Raji (cell line): Measurements from ENCODE around the gene BRD1.

Experiments used
- POLR2A ChIP-seq: IDR thresholded peaks from 2 replicates; pipeline ENCODE4 v1.6.1; 2011; ENCODE audit warnings: low read depth, low read length, control low read depth; ENCODE audit not compliant: insufficient read depth

BRD1 gene

DNA sequence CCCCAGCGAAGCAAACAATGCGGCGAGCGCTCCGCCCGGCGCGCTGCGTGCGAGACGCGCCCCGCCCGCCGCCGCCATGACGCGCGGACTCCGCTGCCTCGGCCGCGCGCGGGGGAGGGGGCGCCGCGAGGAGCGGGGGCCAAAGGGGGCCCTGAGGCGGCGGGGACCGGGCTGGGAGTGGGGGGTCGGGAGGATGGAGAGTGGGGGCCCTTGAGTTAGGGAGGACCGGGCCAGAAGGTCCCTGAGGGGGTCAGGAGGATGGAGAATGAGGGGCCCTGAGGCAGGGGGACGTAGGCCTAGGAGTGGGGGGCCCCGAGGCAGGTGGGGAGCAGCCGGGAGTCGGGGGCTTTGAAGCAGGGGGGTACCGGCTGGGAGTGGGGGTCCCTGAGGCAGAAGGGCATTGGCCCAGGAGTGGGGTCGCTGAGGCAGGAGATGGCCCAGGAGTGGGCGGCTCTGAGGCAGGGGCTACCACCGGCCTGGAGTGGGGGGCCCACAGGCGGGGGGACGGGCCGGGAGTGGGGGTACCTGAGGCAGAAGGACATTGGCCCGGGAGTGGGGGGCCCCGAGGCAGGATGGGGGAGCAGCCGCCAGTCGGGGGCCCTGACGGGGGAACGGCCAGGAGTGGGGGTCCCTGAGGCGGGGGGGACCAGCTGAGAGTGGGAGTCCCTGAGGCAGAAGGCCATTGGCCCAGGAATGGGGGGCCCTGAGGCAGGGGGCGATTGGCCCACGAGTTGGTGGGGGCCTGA, at the start of gene BRD1:
Gene BRD1 (minus strand): TSS at position 21 of the 746 bp plus-strand sequence. CDS start 3,556 bp downstream, outside the sequence.
- TF ChIP-seq POLR2A = no peak; the same call in 1 of the 2 replicates

DNA sequence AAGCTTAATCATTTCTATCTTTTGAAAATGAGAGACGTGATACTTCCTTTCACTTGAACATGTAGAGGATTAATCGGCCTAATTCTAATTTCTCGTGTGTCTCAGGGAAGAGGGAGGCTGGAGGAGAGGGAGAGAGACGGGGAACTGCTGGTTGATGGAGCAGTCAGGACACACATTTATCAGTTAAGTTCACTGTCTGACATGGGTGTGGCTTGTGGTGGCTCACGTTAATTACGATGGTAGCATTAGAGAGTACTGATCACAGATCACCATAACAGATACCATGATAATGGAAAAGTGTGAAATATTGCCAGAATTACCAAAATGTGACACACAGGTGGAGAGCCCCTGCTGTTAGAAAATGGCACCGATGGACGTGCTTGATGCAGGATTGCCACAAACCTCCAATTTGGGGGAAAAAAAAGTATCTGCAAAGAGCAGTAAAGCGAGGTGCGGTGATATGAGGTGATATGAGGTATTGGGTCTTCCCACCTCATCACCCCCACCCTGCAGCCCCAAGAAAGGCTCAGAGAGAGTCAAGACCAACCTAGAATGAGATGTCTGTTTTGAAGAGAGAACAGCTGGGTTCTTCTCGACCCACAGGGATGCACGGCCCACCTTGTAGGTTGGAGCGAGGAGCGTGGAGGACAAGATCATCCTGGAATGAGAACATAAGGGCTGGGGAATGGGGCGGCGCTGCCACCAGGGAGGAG, 45.7 kb upstream of the BRD1 start:
- no peak for TF ChIP-seq POLR2A

- TF ChIP-seq POLR2A = no peak
These were observed 44.7 kb upstream of the BRD1 start for GRCh38 chr22:49872347-49872746.

DNA sequence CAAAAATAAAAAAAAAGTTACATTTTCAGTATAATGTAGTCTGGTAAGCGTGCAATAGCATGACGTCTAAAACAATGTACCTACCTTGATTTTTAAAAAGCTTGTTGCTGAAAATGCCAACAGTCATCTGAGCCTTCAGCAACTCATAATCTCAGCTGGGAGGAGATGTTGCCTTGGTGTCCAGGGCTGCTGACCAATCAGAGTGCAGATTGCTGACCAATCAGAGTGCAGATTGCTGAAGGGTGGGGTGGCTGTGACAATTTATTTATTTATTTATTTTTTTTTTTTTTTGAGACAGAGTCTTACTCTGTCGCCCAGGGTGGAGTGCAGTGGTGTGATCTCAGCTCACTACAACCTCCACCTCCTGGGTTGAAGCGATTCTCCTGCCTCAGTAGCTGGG, 43.8 kb upstream of the BRD1 start:
- TF ChIP-seq POLR2A = no peak

- no peak for TF ChIP-seq POLR2A
These were observed 42.4 kb upstream of the BRD1 start for GRCh38 chr22:49869845-49870712.

- TF ChIP-seq POLR2A = no peak
These were observed 41.6 kb upstream of the BRD1 start for GRCh38 chr22:49869086-49869830.

GRCh38 chr22:49867303-49868265, 39.9 kb upstream of the BRD1 start:
- TF ChIP-seq POLR2A = no peak

DNA sequence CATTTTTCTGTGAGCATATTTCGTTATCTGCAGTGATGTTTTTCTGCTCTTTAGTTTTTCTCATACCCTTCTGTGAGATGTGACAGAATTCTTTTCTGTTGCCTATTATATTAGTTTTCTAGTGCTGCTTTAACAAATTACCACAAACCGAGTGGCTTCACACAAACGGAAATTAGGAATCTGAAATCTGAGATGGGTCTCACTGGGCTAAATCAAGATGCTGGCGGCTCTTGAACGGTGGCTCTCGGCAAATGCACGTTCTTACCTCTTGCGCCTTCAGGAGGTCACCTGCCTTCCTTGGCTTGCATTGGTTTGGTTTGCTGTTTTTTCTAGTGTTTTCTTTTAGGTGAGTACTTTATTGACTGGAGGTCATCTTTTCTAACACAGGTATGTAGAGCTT, 39.0 kb upstream of the BRD1 start:
- TF ChIP-seq POLR2A = no peak

DNA sequence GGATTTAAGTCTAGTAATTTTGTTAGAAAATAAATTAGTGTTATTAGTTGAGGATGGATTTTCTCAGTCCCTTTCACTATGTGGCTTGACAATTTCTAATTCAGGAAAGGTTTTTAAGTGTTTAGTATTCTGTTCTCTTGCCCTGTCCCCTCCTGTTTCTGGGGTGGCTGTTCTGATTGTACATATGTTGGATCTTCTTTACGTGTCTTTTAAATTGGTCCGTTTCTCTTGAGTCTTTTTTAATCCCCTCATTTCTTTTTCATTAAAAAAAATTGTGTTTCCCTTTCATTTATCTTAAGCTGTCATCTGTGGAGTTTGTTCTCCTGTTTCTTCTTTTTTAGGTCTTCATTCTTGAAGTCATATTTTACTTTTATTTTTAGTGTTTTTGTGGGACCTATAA, 38.5 kb upstream of the BRD1 start:
- no peak for TF ChIP-seq POLR2A

DNA sequence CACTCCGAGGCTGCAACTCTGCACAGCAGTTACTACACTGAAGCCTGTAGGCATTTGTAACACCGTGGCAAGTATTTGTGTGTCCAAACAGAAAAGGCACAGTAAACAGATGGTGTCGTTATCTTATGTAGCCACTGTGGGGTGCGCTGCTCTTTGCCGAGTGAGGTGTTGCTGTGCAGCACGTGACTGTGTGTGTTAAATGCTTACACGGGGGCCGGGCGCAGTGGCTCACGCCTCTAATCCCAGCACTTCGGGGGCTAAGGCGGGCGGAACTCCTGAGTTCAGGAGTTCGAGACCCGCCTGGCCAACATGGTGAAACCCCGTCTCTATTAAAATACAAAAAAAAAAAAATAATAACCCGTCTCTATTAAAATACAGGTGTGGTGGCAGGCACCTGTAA, 37.5 kb upstream of the BRD1 start:
- TF ChIP-seq POLR2A = no peak

- no peak for TF ChIP-seq POLR2A
These were observed 36.3 kb upstream of the BRD1 start for GRCh38 chr22:49863931-49864330.

- TF ChIP-seq POLR2A = no peak
These were observed 34.8 kb upstream of the BRD1 start for GRCh38 chr22:49862496-49862776.

DNA sequence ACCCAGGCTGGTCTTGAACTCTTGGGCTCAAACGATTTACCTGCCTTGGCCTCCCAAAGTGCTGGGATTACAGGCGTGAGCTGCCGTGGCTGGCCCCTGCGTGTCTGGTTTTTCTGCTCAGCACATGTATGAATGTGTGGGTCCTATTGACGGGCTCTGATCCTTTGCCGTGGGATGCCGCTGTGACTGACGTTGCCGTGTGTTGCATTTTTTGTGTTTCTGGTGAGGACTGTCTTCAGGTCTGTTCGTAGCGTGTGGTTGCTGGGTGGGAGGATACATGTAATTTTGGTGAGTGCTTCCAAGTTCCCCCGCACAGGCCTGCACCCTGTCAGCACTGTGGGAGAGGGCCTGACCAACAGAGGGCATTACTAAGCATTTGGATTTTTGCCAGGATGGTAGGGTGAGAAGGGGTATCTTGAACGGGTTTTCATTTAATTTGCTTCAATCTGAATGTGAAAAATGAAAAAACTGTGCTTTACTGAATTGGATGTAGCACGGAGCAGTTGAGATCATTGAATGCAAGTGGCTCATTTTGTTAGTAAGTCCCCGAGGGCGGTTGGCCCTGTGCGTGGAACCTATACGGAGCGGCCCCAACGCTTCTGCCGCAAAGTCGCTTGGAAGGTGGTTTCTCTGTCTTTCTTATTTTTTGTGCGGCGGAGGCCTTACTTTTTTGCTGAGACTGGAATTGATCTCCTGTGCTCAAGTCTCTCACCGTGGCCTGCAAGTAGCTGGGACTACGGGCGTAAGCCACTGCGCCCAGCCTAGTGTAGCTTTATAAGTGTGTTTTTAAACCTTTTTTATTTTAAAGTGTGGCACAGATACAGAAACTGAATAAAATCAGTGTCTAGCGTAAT, 34.2 kb upstream of the BRD1 start:
- TF ChIP-seq POLR2A = no peak

- TF ChIP-seq POLR2A = no peak
These were observed 31.2 kb upstream of the BRD1 start for GRCh38 chr22:49858827-49859226.
